GM19438 (cell line): ENCODE results near the gene CLSTN2.

Experiments
- ATAC-seq: cut with Tn5 transposase; IDR thresholded peaks from one replicate; pipeline ENCODE4 v1.9.1; 2021; ENCODE audit warnings: low read depth; ENCODE audit not compliant: unreplicated experiment

Gene CLSTN2

GRCh38 chr3:140089403-140090072 lies 154.6 kb downstream of the CLSTN2 start:
- ATAC-seq = no peak

GRCh38 chr3:140091143-140091542 lies 156.2 kb downstream of the CLSTN2 start:
- no peak for ATAC-seq

- no peak for ATAC-seq
Observed at GRCh38 chr3:140092848-140093536, 158.0 kb downstream of the CLSTN2 start.

GRCh38 chr3:140093742-140094141 lies 158.8 kb downstream of the CLSTN2 start:
- ATAC-seq = no peak

GRCh38 chr3:140094487-140094886 lies 159.5 kb downstream of the CLSTN2 start:
- ATAC-seq = no peak

GRCh38 chr3:140096037-140096436 lies 161.1 kb downstream of the CLSTN2 start:
- no peak for ATAC-seq

- ATAC-seq = no peak
Observed at GRCh38 chr3:140097874-140098635, 163.1 kb downstream of the CLSTN2 start.

- ATAC-seq = no peak
Observed at GRCh38 chr3:140100479-140100878, 165.5 kb downstream of the CLSTN2 start.

GRCh38 chr3:140103166-140103565 lies 168.2 kb downstream of the CLSTN2 start:
- ATAC-seq = no peak

GRCh38 chr3:140103986-140104645 lies 169.1 kb downstream of the CLSTN2 start:
- no peak for ATAC-seq

GRCh38 chr3:140113996-140114788 lies 179.2 kb downstream of the CLSTN2 start:
- ATAC-seq = no peak

GRCh38 chr3:140114789-140115080 lies 179.8 kb downstream of the CLSTN2 start:
- no peak for ATAC-seq

- no peak for ATAC-seq
Observed at GRCh38 chr3:140117096-140117526, 182.1 kb downstream of the CLSTN2 start.

- ATAC-seq = no peak
Observed at GRCh38 chr3:140122183-140122582, 187.2 kb downstream of the CLSTN2 start.

- ATAC-seq = no peak
Observed at GRCh38 chr3:140128217-140128616, 193.2 kb downstream of the CLSTN2 start.

- no peak for ATAC-seq
Observed at GRCh38 chr3:140128631-140129030, 193.6 kb downstream of the CLSTN2 start.

GRCh38 chr3:140129768-140130284 lies 194.8 kb downstream of the CLSTN2 start:
- ATAC-seq = no peak

GRCh38 chr3:140131895-140132294 lies 196.9 kb downstream of the CLSTN2 start:
- ATAC-seq = no peak

GRCh38 chr3:140134231-140134965 lies 199.4 kb downstream of the CLSTN2 start:
- ATAC-seq = no peak
